PFSK-1 (cell line): ENCODE measurements around the gene AMPD3.

Experiments
- FOXP2 ChIP-seq: optimal IDR thresholded peaks from 2 replicates; pipeline ENCODE3; 2011; ENCODE audit warnings: borderline replicate concordance, control low read depth, inconsistent platforms; ENCODE audit not compliant: insufficient read depth; ENCODE audit errors: extremely low read length, extremely low read depth
- POLR2AphosphoS5 ChIP-seq: IDR thresholded peaks from 2 replicates; pipeline ENCODE4 v1.6.1; 2012; ENCODE audit warnings: low read depth, mild to moderate bottlenecking, control low read depth, low read length, moderate library complexity
- REST ChIP-seq, 2 experiments: IDR thresholded peaks; 2 replicates each; pipeline versions ENCODE4 v1.6.1 to v1.8.0; 2011 to 2012; ENCODE audit warnings: low read depth in 2 of 2, low read length in 2 of 2, control low read depth in 1 of 2, inconsistent platforms in 1 of 2, mild to moderate bottlenecking in 1 of 2, moderate library complexity in 1 of 2; ENCODE audit not compliant: insufficient read depth in 1 of 2
- SIN3A ChIP-seq: IDR thresholded peaks from 2 replicates; pipeline ENCODE4 v1.6.1; 2012; ENCODE audit warnings: mild to moderate bottlenecking, low read length, moderate library complexity, borderline replicate concordance; ENCODE audit not compliant: insufficient read depth
- TAF1 ChIP-seq: IDR thresholded peaks from 2 replicates; pipeline ENCODE4 v1.6.1; 2012; ENCODE audit warnings: low read length, control low read depth, borderline replicate concordance; ENCODE audit not compliant: insufficient read depth

AMPD3 gene

GRCh38 chr11:10503221-10503620, 48.2 kb downstream of the AMPD3 start:
- TF ChIP-seq POLR2AphosphoS5 (no peak), REST (IDR thresholded peaks at IDR 0.05; ENCODE audit: insufficient read depth in 1 of 2, low read depth in 2 of 2, low read length in 2 of 2) (no peak), FOXP2 (no peak), TAF1 (no peak), SIN3A (no peak)

- TF ChIP-seq REST (IDR thresholded peaks at IDR 0.05; ENCODE audit: insufficient read depth in 1 of 2, low read depth in 2 of 2, low read length in 2 of 2), result no peak
- no peak for TF ChIP-seq TAF1
- no peak for TF ChIP-seq SIN3A
- no peak for TF ChIP-seq POLR2AphosphoS5
- TF ChIP-seq FOXP2, result no peak
These were observed 48.9 kb downstream of the AMPD3 start for GRCh38 chr11:10503777-10504480.

GRCh38 chr11:10504490-10504889, 49.4 kb downstream of the AMPD3 start:
- TF ChIP-seq POLR2AphosphoS5, result no peak
- no peak for TF ChIP-seq FOXP2
- TF ChIP-seq TAF1, result no peak

- no peak for TF ChIP-seq SIN3A
- no peak for TF ChIP-seq FOXP2
- TF ChIP-seq REST (IDR thresholded peaks at IDR 0.05; ENCODE audit: insufficient read depth in 1 of 2, low read depth in 2 of 2, low read length in 2 of 2), result no peak
- TF ChIP-seq TAF1, result no peak
- no peak for TF ChIP-seq POLR2AphosphoS5
These were observed 50.4 kb downstream of the AMPD3 start for GRCh38 chr11:10505278-10506007.

- TF ChIP-seq TAF1 (no peak), REST (IDR thresholded peaks at IDR 0.05; ENCODE audit: insufficient read depth in 1 of 2, low read depth in 2 of 2, low read length in 2 of 2) (no peak), SIN3A (no peak), POLR2AphosphoS5 (no peak), FOXP2 (no peak)
These were observed 50.9 kb downstream of the AMPD3 start for GRCh38 chr11:10506008-10506370.
